Measurements from ENCODE around the gene USP31. TPM values are rescaled to one million over a fixed set of nuclear protein-coding genes. Genes with fewer than 3 reads are reported as not detected.

Gene USP31
- total and polyA plus RNA-seq, 2 of the 13 experiments (the other 11 are each of a cell fraction or from before 2014, with no cell fraction given), result 22.5 to 23.3 TPM

DNA sequence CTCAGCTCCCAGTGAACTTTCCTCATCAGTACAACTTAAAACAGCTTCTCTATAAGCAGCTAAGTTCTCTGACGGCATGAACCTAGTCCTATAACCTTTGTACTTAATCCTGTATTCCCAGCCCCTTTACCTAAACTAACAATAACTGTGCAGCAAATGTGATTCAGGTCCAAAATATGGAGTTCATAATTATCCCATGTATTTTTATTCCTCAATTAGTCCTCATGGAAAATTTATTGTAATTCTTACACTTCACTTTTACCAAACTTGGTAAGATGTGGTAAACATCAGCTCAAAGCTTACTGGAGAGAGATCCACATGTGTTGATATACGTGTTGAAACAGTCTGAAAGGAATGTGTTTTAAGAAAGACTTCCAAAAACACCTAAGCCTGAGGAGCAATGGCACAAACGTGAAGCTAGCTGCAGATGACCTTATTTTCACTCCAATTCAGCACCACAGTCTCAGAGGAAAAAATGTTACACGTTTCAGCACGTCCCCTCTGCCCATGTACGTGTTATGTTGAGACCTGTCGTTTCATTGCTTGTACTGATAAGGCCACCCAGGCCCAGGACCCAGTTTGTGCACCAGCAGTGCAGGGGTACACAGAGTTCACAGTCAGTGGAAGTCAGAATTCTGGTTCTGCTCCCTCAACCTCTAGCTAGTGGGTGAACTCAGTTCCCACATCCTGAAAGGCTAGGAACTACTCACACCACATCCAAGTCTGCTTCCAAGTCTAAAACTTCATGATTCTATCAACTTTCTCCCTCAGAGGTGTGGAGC is 7.1 kb downstream of the USP31 start (continued):
- TF ChIP-seq, protein P1, sequence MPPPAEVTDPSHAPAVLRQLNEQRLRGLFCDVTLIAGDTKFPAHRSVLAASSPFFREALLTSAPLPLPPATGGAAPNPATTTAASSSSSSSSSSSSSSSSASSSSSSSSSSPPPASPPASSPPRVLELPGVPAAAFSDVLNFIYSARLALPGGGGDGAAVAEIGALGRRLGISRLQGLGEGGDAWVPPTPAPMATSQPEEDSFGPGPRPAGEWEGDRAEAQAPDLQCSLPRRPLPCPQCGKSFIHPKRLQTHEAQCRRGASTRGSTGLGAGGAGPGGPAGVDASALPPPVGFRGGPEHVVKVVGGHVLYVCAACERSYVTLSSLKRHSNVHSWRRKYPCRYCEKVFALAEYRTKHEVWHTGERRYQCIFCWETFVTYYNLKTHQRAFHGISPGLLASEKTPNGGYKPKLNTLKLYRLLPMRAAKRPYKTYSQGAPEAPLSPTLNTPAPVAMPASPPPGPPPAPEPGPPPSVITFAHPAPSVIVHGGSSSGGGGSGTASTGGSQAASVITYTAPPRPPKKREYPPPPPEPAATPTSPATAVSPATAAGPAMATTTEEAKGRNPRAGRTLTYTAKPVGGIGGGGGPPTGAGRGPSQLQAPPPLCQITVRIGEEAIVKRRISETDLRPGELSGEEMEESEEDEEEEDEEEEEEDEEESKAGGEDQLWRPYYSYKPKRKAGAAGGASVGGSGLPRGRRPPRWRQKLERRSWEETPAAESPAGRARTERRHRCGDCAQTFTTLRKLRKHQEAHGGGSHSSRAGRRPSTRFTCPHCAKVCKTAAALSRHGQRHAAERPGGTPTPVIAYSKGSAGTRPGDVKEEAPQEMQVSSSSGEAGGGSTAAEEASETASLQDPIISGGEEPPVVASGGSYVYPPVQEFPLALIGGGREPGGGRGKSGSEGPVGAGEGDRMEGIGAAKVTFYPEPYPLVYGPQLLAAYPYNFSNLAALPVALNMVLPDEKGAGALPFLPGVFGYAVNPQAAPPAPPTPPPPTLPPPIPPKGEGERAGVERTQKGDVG (CRISPR knock-in tag; IDR thresholded peaks at IDR 0.05; ENCODE audit: borderline replicate concordance), result no peak
- TF ChIP-seq POGZ (CRISPR knock-in tag; IDR thresholded peaks at IDR 0.05) (no peak; the same call in 1 of the 2 replicates), ZBTB38 (CRISPR knock-in tag; IDR thresholded peaks at IDR 0.05) (peak; percentile 67; the same call in 1 of the 2 replicates), REXO4 (CRISPR knock-in tag; IDR thresholded peaks at IDR 0.05; ENCODE audit: borderline replicate concordance) (no peak), IKZF1 (IDR thresholded peaks at IDR 0.05) (no peak), BCL6 (CRISPR knock-in tag; IDR thresholded peaks at IDR 0.05) (peak; percentile 31; the same call in 1 of the 2 replicates), ZNF431 (CRISPR knock-in tag; IDR thresholded peaks at IDR 0.05; ENCODE audit: borderline replicate concordance, low read depth) (no peak), ZNF160 (CRISPR knock-in tag; IDR thresholded peaks at IDR 0.05) (no peak), KMT2A (CRISPR knock-in tag; IDR thresholded peaks at IDR 0.05) (peak; percentile 83), ZNF879 (CRISPR knock-in tag; IDR thresholded peaks at IDR 0.05) (no peak), KDM5A (IDR thresholded peaks at IDR 0.05; ENCODE audit: borderline replicate concordance, low read length) (no peak), ZNF468 (CRISPR knock-in tag; IDR thresholded peaks at IDR 0.05) (no peak), ZNF737 (CRISPR knock-in tag; IDR thresholded peaks at IDR 0.05; ENCODE audit: borderline replicate concordance) (no peak), RCOR2 (CRISPR knock-in tag; IDR thresholded peaks at IDR 0.05) (no peak), ZNF766 (CRISPR knock-in tag; IDR thresholded peaks at IDR 0.05; ENCODE audit: borderline replicate concordance) (no peak), ZNF773 (CRISPR knock-in tag; IDR thresholded peaks at IDR 0.05; ENCODE audit: borderline replicate concordance) (no peak), TOE1 (CRISPR knock-in tag; IDR thresholded peaks at IDR 0.05) (no peak), ISX (CRISPR knock-in tag; conservative IDR thresholded peaks at IDR 0.05) (no peak), BRD4 (CRISPR knock-in tag; IDR thresholded peaks at IDR 0.05) (no peak), ZNF749 (CRISPR knock-in tag; IDR thresholded peaks at IDR 0.05; ENCODE audit: borderline replicate concordance) (no peak)
- TF ChIP-seq, protein P2, sequence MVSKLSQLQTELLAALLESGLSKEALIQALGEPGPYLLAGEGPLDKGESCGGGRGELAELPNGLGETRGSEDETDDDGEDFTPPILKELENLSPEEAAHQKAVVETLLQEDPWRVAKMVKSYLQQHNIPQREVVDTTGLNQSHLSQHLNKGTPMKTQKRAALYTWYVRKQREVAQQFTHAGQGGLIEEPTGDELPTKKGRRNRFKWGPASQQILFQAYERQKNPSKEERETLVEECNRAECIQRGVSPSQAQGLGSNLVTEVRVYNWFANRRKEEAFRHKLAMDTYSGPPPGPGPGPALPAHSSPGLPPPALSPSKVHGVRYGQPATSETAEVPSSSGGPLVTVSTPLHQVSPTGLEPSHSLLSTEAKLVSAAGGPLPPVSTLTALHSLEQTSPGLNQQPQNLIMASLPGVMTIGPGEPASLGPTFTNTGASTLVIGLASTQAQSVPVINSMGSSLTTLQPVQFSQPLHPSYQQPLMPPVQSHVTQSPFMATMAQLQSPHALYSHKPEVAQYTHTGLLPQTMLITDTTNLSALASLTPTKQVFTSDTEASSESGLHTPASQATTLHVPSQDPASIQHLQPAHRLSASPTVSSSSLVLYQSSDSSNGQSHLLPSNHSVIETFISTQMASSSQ (IDR thresholded peaks at IDR 0.05; ENCODE audit: low read depth), result no peak
- TF ChIP-seq, protein P2 (CRISPR knock-in tag; IDR thresholded peaks at IDR 0.05; ENCODE audit: borderline replicate concordance), result no peak
- TF ChIP-seq, protein P3, sequence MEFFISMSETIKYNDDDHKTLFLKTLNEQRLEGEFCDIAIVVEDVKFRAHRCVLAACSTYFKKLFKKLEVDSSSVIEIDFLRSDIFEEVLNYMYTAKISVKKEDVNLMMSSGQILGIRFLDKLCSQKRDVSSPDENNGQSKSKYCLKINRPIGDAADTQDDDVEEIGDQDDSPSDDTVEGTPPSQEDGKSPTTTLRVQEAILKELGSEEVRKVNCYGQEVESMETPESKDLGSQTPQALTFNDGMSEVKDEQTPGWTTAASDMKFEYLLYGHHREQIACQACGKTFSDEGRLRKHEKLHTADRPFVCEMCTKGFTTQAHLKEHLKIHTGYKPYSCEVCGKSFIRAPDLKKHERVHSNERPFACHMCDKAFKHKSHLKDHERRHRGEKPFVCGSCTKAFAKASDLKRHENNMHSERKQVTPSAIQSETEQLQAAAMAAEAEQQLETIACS (CRISPR knock-in tag; IDR thresholded peaks at IDR 0.05), result no peak

All from HepG2 (cell line).